GM23338 (cell line): Measurements from ENCODE around the gene PTGER4.

Experiments used
- CTCF ChIP-seq, 2 experiments: fragments of 200-600 bp in 1 of 2; sonication (generic) in 1 of 2; conservative IDR thresholded peaks; 2 replicates each; pipeline versions ENCODE4 v1.5.1 to v1.6.1; 2016 to 2017; ENCODE audit warnings: antibody characterized with exemption in 2 of 2, low read depth in 2 of 2, mild to moderate bottlenecking in 2 of 2, moderate library complexity in 1 of 2
- ETS1 ChIP-seq: IDR thresholded peaks from 2 replicates; pipeline ENCODE4 v1.6.1; 2016; ENCODE audit warnings: antibody characterized with exemption
- EZH2 ChIP-seq: fragments of 200-600 bp; sonication (generic); IDR thresholded peaks from one replicate; pipeline ENCODE4 v1.8.0; 2017; ENCODE audit warnings: antibody characterized with exemption, mild to moderate bottlenecking, low read depth; ENCODE audit not compliant: unreplicated experiment
- EZH2phosphoT487 ChIP-seq: fragments of 200-600 bp; sonication (generic); IDR thresholded peaks from one replicate; pipeline ENCODE4 v1.8.1; 2018; ENCODE audit warnings: antibody characterized with exemption; ENCODE audit not compliant: unreplicated experiment
- JUNB ChIP-seq: IDR thresholded peaks from one replicate; pipeline ENCODE4 v1.6.1; 2016; ENCODE audit warnings: antibody characterized with exemption; ENCODE audit not compliant: unreplicated experiment
- NANOG ChIP-seq: IDR thresholded peaks from 2 replicates; pipeline ENCODE4 v1.6.1; 2016; ENCODE audit warnings: antibody characterized with exemption, borderline replicate concordance
- POLR2AphosphoS5 ChIP-seq: IDR thresholded peaks from 2 replicates; pipeline ENCODE4 v1.6.1; 2016; ENCODE audit warnings: antibody characterized with exemption, low read depth
- REST ChIP-seq: IDR thresholded peaks from one replicate; pipeline ENCODE4 v1.6.1; 2018; ENCODE audit warnings: antibody characterized with exemption; ENCODE audit not compliant: unreplicated experiment
- STAT1 ChIP-seq: IDR thresholded peaks from one replicate; pipeline ENCODE4 v1.6.1; 2016; ENCODE audit warnings: antibody characterized with exemption; ENCODE audit not compliant: unreplicated experiment
- ZNF114 ChIP-seq: fragments of 250-450 bp; sonication (Bioruptor Pico); IDR thresholded peaks from 2 replicates; pipeline ENCODE4 v1.5.0; 2020; ENCODE audit warnings: mild to moderate bottlenecking, moderate library complexity

GRCh38 chr5:40690267-40690666 is 10.6 kb downstream of the PTGER4 start:
- TF ChIP-seq POLR2AphosphoS5 (no peak), EZH2phosphoT487 (no peak), JUNB (no peak), STAT1 (no peak), CTCF (conservative IDR thresholded peaks at IDR 0.05; ENCODE audit: low read depth in 2 of 2) (no peak), EZH2 (no peak), REST (no peak), ZNF114 (CRISPR knock-in tag) (no peak), ETS1 (no peak), NANOG (no peak)
